Astrocyte (in vitro differentiated cells and primary cell): Measurements from ENCODE around the gene MRPL28. TPM values are rescaled to one million over a fixed set of nuclear protein-coding genes. Genes with fewer than 3 reads are reported as not detected.

Source experiments
- DNase-seq: peaks from one replicate; pipeline ENCODE4 v3.0.0-alpha.2; 2010; ENCODE audit warnings: low read depth
- FAIRE-seq: peaks from 2 replicates; lab custom pipeline; 2011; peaks lifted over from hg19 to GRCh38; lab: Jason Lieb, UNC
- H2AFZ ChIP-seq: 2 replicates; pipeline ENCODE4 v1.6.0; 2012; ENCODE audit warnings: low read depth, low read length, inconsistent platforms
- H3K27ac ChIP-seq: 2 replicates; pipeline ENCODE4 v1.5.1; 2011; ENCODE audit warnings: low read depth, low read length, inconsistent platforms
- H3K27me3 ChIP-seq: 2 replicates; pipeline ENCODE4 v1.6.0; 2011; ENCODE audit warnings: low read length, inconsistent platforms; ENCODE audit not compliant: insufficient read depth
- H3K36me3 ChIP-seq: 2 replicates; pipeline ENCODE4 v1.5.1; 2011; ENCODE audit warnings: low read length, inconsistent platforms; ENCODE audit not compliant: insufficient read depth
- H3K4me1 ChIP-seq: 2 replicates; pipeline ENCODE4 v1.5.1; 2011; ENCODE audit warnings: low read length, inconsistent platforms; ENCODE audit not compliant: insufficient read depth
- H3K4me2 ChIP-seq: 2 replicates; pipeline ENCODE4 v1.6.0; 2012; ENCODE audit warnings: low read length, inconsistent platforms
- H3K4me3 ChIP-seq: 2 replicates; pipeline ENCODE4 v1.5.1; 2011; ENCODE audit warnings: low read depth, mild to moderate bottlenecking, low read length, inconsistent platforms; ENCODE audit not compliant: insufficient read depth
- H3K79me2 ChIP-seq: 2 replicates; pipeline ENCODE4 v1.6.0; 2012; ENCODE audit warnings: mild to moderate bottlenecking, low read length, inconsistent platforms; ENCODE audit not compliant: insufficient read depth
- H3K9ac ChIP-seq: 2 replicates; pipeline ENCODE4 v1.6.0; 2012; ENCODE audit warnings: mild to moderate bottlenecking, low read length, inconsistent platforms
- H3K9me3 ChIP-seq: 2 replicates; pipeline ENCODE4 v1.5.1; 2012; ENCODE audit warnings: low read depth, mild to moderate bottlenecking, low read length, inconsistent platforms; ENCODE audit not compliant: insufficient read depth
- H4K20me1 ChIP-seq: 2 replicates; pipeline ENCODE4 v1.6.0; 2012; ENCODE audit warnings: low read length, inconsistent platforms; ENCODE audit not compliant: insufficient read depth
- H3K27ac Mint-ChIP-seq: one replicate; pipeline ENCODE4 v1.8.0; 2021; ENCODE audit warnings: mild to moderate bottlenecking, mixed read lengths; ENCODE audit not compliant: unreplicated experiment
- H3K27me3 Mint-ChIP-seq: one replicate; pipeline ENCODE4 v1.8.0; 2021; ENCODE audit warnings: low read depth, mixed read lengths; ENCODE audit not compliant: unreplicated experiment
- H3K36me3 Mint-ChIP-seq: one replicate; pipeline ENCODE4 v1.8.0; 2021; ENCODE audit warnings: low read depth, mixed read lengths; ENCODE audit not compliant: unreplicated experiment
- H3K4me1 Mint-ChIP-seq: one replicate; pipeline ENCODE4 v1.8.0; 2021; ENCODE audit warnings: low read depth, mixed read lengths; ENCODE audit not compliant: unreplicated experiment
- H3K4me3 Mint-ChIP-seq: one replicate; pipeline ENCODE4 v1.8.0; 2021; ENCODE audit warnings: mild to moderate bottlenecking, moderate library complexity, mixed read lengths; ENCODE audit not compliant: unreplicated experiment
- H3K9me3 Mint-ChIP-seq: one replicate; pipeline ENCODE4 v1.8.0; 2021; ENCODE audit warnings: mild to moderate bottlenecking, mixed read lengths; ENCODE audit not compliant: unreplicated experiment
- EZH2 ChIP-seq: IDR thresholded peaks from 2 replicates; pipeline ENCODE4 v1.6.1; 2012; ENCODE audit warnings: mild to moderate bottlenecking, low read length, inconsistent platforms; ENCODE audit not compliant: insufficient read depth
- total RNA-seq: library from RNA; stranded (reverse); gene quantifications from 2 replicates; pipeline ENCODE4 v1.2.1, GENCODE V29; 2021
- TF ChIP-seq, protein P1 (sequence below): IDR thresholded peaks from 2 replicates; pipeline ENCODE4 v1.5.1; 2011; ENCODE audit warnings: low read depth, mild to moderate bottlenecking, inconsistent platforms, low read length, moderate library complexity; ENCODE audit not compliant: insufficient read depth

Gene MRPL28
- total RNA-seq, 1 donor from 2014 or later = 95.8 TPM

DNA sequence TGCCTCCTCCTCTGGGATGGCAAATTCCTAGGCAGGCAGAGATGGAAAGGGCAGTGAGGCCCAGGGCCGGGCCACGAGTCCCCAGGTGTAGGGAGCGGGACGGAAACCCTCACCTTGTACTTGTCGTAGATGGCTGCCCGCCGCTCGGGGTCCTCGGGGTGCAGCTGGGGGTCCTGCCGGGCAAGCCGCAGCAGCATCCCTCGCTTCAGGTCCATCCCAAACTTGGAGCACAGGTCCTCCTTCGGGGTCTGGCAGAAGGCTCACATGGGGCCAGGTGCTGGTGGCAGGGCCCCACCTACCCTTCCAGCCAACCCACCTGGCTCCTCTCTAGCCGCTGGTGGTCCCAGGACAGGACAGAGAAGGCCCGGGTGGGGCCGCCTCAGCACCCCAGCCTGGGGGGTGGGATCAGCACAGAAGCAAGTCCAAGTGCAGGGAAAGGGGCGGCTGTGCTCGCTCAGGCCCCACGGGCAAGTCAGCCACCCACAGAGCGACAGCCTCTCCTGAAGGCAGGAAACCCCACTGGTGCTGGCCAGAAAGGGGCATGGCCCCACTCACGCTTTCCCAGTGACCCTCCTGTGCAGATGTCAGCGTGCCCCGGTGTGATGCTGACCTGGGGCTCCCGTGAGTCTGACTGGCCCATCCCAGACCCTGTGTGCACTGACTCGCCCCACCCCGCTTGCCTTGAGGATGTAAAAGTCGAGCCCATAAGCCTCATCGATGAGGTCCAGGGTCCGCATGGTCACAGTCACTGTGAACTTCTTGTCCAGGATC is 1.8 kb downstream of the MRPL28 start:
- Mint-ChIP-seq H3K36me3 (peaks cover 2% of the 10 kb centered on the region), H3K27me3 (no peaks in the 10 kb centered on the region), H3K4me3 (no peak overlapping the region), H3K27ac (no peak overlapping the region), H3K9me3 (no peaks in the 10 kb centered on the region), H3K4me1 (peaks cover 9% of the 10 kb centered on the region)
- Histone ChIP-seq H3K9ac (no peak overlapping the region), H4K20me1 (peaks cover 11% of the 10 kb centered on the region), H3K4me2 (no peak overlapping the region), H3K9me3 (no peaks in the 10 kb centered on the region), H3K36me3 (no peaks in the 10 kb centered on the region), H3K27me3 (no peaks in the 10 kb centered on the region), H3K27ac (no peak overlapping the region), H3K4me1 (peaks cover 8% of the 10 kb centered on the region), H3K4me3 (no peak overlapping the region), H3K79me2 (no peaks in the 10 kb centered on the region), H2AFZ (no peak overlapping the region)
- no peak for FAIRE-seq
- DNase-seq = no peak
- TF ChIP-seq EZH2 = no peak
- TF ChIP-seq, protein P1, sequence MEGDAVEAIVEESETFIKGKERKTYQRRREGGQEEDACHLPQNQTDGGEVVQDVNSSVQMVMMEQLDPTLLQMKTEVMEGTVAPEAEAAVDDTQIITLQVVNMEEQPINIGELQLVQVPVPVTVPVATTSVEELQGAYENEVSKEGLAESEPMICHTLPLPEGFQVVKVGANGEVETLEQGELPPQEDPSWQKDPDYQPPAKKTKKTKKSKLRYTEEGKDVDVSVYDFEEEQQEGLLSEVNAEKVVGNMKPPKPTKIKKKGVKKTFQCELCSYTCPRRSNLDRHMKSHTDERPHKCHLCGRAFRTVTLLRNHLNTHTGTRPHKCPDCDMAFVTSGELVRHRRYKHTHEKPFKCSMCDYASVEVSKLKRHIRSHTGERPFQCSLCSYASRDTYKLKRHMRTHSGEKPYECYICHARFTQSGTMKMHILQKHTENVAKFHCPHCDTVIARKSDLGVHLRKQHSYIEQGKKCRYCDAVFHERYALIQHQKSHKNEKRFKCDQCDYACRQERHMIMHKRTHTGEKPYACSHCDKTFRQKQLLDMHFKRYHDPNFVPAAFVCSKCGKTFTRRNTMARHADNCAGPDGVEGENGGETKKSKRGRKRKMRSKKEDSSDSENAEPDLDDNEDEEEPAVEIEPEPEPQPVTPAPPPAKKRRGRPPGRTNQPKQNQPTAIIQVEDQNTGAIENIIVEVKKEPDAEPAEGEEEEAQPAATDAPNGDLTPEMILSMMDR = no peak

DNA sequence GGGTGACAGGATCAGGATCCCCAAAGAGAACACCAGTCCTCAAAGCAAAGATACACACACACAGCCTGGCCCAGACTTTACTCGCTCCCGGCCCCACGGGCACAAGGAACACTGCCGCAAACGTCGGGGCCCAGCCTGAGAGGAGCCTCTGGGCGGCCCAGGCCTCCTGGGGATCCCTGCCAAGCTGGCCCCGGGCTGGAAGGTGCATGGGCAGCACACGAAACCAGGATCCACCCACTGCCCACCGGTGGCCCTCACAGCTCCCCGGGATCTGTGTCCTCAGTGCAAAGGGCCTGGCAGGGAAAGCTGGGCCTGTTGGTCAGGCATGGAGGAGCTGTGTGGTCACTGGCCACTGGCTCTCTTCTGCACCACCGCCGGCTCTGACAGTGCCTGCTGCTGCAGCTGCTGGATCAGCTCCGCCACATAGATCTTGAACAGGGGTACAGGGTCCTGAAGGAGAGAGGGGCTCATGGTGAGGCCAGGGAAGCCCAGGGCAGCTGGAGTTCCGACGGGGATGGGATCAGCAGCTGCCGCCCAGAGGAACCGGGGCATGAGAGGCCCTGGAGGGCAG is 2.9 kb downstream of the MRPL28 start:
- Histone ChIP-seq H3K27me3 (no peaks in the 10 kb centered on the region), H3K36me3 (no peaks in the 10 kb centered on the region), H3K4me1 (peaks cover 8% of the 10 kb centered on the region), H2AFZ (no peak overlapping the region), H3K27ac (no peak overlapping the region), H3K9ac (no peak overlapping the region), H4K20me1 (peaks cover 11% of the 10 kb centered on the region), H3K9me3 (no peaks in the 10 kb centered on the region), H3K79me2 (no peaks in the 10 kb centered on the region), H3K4me2 (no peak overlapping the region), H3K4me3 (no peak overlapping the region)
- no peak for DNase-seq
- TF ChIP-seq, protein P1 = no peak
- no peak for TF ChIP-seq EZH2
- H3K4me1 Mint-ChIP-seq = peaks cover 9% of the 10 kb centered on the region
- H3K27me3 Mint-ChIP-seq = no peaks in the 10 kb centered on the region
- H3K27ac Mint-ChIP-seq = peak overlapping the region; percentile 36
- H3K9me3 Mint-ChIP-seq = no peaks in the 10 kb centered on the region
- H3K4me3 Mint-ChIP-seq = no peak overlapping the region
- H3K36me3 Mint-ChIP-seq = peaks cover 2% of the 10 kb centered on the region
- no peak for FAIRE-seq

DNA sequence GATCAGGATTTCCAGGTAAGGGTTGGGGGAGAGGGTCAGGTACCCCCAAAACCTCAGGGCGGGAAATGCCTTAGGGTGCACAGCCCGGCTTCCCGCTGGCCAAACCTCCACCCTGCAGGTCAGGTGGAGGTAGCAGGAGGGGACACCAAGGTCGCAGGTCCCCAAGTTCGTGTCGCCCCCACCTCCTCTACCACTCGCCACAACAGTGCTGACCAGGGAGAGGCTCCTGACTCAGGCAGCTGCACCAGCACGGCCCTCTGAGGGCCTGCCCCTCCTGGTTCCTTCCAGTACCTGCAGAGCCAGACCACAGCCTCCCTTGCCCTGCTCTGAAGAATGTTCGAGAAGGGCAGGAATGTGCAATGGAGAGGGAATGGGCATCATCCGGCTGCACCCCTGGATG is 3.9 kb downstream of the MRPL28 start:
- H3K36me3 Mint-ChIP-seq = peaks cover 2% of the 10 kb centered on the region
- H3K36me3 ChIP-seq = no peaks in the 10 kb centered on the region
- no peaks in the 10 kb centered on the region for H3K79me2 ChIP-seq
- H3K9me3 ChIP-seq = no peaks in the 10 kb centered on the region
- H3K4me1 Mint-ChIP-seq = peaks cover 9% of the 10 kb centered on the region
- no peak overlapping the region for H3K9ac ChIP-seq
- no peak overlapping the region for H3K27ac Mint-ChIP-seq
- peaks cover 8% of the 10 kb centered on the region for H3K4me1 ChIP-seq
- DNase-seq = no peak
- H2AFZ ChIP-seq = no peak overlapping the region
- H3K4me3 Mint-ChIP-seq = no peak overlapping the region
- no peak overlapping the region for H3K4me3 ChIP-seq
- H3K27me3 Mint-ChIP-seq = peaks cover 2% of the 10 kb centered on the region
- no peaks in the 10 kb centered on the region for H3K9me3 Mint-ChIP-seq
- TF ChIP-seq, protein P1 = no peak
- no peak for TF ChIP-seq EZH2
- FAIRE-seq = no peak
- H3K27ac ChIP-seq = no peak overlapping the region
- peaks cover 11% of the 10 kb centered on the region for H4K20me1 ChIP-seq
- H3K27me3 ChIP-seq = no peaks in the 10 kb centered on the region
- H3K4me2 ChIP-seq = no peak overlapping the region
